Activated gamma-delta T cell treated with anti-CD3 and anti-CD28 coated beads, Interleukin-2, amount 50 U/mL, for 16 hours (primary cell): Measurements from ENCODE around the gene ADAMTS20.
"Not testable (repeated sequence)": the region's sequence is repeated elsewhere in the genome, so short reads cannot be mapped to it uniquely, and the experiment has no call there.

Experiments
- DNase-seq: peaks from one replicate; pipeline ENCODE4 v3.0.0-alpha.2; 2020; ENCODE audit warnings: low read depth

The ADAMTS20 gene

DNA sequence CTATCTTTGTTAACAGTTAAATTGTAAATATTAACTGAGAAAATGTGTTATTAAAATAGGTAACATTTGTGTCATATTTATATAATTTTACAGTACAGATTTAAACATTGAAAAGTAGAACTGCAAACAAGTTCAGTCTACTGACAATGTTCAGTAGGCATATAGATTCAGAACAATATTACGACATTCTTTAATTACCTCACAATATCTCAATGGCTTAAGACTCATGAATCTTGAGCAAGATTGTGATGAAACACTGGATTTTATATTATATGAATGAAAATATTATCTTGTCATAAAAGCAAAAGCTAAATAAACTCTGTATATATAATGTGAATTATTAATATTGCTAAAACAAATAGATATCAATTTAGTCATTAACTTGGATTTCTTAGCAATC is 194.9 kb downstream of the ADAMTS20 start:
- no peak for DNase-seq

- no peak for DNase-seq
Measured at GRCh38 chr12:43352001-43352400, 200.0 kb downstream of the ADAMTS20 start.

DNA sequence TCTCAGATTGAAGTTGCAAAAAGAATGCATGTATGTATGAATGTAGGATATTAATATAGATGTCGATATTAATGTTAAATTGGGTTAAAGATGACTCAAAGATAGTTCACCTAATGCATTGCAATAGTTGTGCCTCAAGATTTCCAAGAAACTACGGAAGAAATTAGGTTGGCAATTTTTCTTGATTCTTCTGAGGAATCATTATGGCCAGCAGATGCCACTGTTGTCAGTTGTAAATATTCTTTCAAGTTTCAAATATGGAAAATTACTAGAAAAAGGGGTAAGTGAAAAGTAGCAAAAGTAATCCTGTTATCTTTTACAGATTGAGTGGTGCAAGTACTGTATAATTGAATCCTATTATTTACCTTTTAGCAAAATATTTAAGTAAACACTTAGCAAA is 202.1 kb downstream of the ADAMTS20 start:
- DNase-seq = no peak

- no peak for DNase-seq
Measured at GRCh38 chr12:43348221-43348620, 203.8 kb downstream of the ADAMTS20 start.

GRCh38 chr12:43347026-43347425 is 205.0 kb downstream of the ADAMTS20 start:
- DNase-seq = no peak

DNA sequence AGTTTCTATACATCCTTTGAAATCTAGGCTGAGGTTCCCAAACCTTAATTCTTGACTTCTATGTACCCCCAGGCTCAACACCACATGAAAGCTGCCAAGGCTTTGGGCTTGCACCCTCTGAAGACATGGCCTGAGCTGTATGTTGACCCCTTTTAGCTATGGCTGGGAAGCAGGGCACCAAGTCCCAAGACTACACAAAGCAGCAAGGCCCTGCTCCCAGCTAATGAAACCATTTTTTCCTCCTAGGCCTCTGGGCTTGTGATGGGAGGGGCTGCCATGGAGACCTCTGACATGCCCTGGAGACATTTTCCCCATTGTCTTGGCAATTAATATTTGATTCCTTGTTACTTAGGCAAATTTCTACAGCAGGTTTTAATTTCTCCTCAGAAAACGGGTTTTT is 207.0 kb downstream of the ADAMTS20 start:
- DNase-seq = no peak

DNA sequence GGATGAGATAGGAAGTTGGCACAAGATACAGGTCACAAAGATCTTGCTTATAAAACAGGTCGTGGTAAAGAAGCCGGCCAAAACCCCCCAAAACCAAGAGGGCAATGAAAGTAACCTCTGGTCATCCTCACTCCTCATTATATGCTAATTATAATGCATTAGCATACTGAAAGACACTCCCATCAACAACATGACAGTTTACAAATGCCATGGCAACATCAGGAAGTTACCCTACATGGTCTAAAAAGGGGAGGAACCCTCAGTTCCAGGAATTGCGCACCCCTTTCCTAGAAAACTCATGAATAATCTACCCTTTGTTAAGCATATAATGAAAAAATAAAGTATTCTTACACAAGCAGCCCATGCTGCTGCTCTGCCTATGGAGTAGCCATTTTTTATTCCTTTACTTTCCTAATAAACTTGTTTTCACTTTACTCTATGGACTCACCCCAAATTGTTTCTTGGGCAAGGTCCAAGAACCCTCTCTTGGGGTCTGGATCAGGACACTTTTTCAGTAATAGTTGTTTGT is 210.2 kb downstream of the ADAMTS20 start:
- not testable (repeated sequence) for DNase-seq

- DNase-seq = no peak
Measured at GRCh38 chr12:43338848-43339526, 213.0 kb downstream of the ADAMTS20 start.

GRCh38 chr12:43337571-43338444 is 214.2 kb downstream of the ADAMTS20 start:
- DNase-seq = no peak

DNA sequence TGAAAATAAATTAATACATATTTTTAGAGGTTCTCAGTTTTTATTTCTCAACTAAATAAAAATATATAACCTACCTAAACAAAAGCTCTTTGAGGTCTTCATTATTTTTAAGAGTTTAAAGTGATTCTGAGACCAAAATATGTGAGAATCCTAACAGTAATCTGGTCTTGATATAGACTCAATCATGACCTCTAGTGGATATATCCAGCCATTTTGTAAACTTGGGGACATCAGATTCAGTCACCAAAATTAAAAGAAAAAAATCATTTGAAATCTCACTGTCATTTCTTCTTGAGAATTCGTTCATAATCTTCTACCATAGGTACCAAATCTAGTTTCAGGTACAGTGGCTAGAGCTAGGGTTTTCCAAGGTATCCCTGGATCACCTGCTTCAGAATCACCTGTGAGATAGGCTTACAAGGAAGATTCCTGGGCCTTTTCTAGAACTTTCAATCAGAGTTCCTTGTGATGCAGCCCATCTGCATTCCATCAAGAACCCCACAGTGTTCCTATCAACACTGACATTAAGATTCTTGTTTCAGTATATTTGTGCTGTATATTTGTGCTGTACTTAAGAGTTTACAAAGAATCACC is 214.9 kb downstream of the ADAMTS20 start:
- DNase-seq = no peak

GRCh38 chr12:43333644-43334043 is 218.4 kb downstream of the ADAMTS20 start:
- DNase-seq = no peak

GRCh38 chr12:43332977-43333640 is 218.9 kb downstream of the ADAMTS20 start:
- DNase-seq = no peak

GRCh38 chr12:43331935-43332334 is 220.1 kb downstream of the ADAMTS20 start:
- no peak for DNase-seq

GRCh38 chr12:43329375-43329774 is 222.6 kb downstream of the ADAMTS20 start:
- no peak for DNase-seq

GRCh38 chr12:43325786-43326185 is 226.2 kb downstream of the ADAMTS20 start:
- DNase-seq = no peak

GRCh38 chr12:43320281-43320680 is 231.7 kb downstream of the ADAMTS20 start:
- DNase-seq = no peak

DNA sequence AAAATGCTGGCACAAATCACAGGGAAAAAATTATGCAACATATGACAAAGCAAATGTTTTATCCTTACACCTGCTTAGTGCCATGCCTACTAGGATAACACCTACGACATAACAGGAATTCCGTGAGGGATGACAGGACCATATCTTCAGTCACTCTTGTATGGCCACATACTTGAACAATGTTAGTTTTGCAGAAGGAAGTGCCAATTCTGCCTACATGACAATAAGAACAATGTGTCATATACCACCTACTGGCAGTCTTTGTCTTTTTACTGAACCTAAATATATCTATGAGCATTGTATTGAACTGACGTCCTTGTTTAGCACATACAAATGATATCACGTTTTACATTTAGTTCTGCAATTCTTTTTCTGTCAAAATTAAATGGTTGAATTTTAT is 234.0 kb downstream of the ADAMTS20 start:
- DNase-seq = no peak

- DNase-seq = no peak
Measured at GRCh38 chr12:43317156-43317555, 234.8 kb downstream of the ADAMTS20 start.

DNA sequence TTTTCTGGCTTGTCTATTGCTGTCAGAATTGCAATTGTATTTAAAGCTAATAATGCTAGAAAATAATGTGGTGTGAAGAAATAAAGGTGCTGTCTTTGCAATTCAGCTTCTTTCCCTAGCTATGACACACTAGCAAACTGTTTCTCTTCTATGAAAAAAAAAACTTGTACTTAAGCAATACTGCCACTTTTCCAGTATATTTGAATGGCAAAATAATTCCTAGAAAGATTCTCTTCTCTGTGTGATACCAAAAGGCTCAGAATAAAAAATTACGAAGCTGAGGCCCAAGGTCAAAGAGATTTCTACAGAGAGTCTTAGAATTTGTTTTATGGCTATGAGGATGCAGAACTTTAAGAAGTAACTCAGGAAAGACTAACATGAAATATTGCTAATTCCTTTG is 235.5 kb downstream of the ADAMTS20 start:
- DNase-seq = no peak

DNA sequence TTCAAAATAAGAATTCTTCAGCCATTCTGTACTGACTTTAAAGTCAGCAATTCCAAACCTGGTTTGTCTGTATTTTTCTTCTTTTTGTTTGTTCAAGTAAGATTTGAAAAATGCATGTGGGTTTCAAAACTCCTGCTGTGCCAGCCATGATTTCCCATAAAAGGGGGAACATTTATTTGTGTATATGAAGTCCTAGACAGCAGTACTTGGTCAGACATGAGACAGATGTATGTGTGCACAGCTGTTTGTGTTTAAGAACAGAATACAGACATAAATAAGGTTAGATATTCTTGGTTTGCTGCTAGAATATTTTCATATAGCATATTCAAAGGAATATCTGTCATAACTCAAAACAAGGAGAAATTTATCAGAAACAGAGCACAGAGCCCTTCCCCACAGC is 236.0 kb downstream of the ADAMTS20 start:
- no peak for DNase-seq

DNA sequence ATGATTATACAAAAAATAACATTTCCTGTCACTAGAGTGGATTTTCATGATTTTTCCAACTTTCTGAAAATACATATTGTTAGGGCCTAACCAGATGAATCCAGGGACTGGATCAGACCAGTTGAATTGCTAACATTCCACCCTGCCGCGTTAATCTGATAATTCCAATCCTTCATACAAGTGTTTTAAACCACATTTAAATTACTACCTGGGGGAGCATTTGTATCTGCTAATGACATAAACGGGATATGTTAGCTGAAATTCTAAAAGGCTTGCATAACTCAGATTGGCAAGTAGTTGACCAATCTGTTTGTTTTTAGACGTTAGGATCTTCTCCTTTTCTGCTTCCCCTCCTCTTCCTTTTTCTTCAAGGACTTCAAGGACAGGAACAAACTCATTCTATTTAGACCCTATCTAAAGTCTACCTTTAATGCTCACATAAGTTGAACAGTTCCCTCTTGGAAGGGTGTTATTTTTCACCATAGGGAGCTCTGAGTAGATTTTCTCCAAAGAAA is 239.0 kb downstream of the ADAMTS20 start:
- DNase-seq = no peak

DNA sequence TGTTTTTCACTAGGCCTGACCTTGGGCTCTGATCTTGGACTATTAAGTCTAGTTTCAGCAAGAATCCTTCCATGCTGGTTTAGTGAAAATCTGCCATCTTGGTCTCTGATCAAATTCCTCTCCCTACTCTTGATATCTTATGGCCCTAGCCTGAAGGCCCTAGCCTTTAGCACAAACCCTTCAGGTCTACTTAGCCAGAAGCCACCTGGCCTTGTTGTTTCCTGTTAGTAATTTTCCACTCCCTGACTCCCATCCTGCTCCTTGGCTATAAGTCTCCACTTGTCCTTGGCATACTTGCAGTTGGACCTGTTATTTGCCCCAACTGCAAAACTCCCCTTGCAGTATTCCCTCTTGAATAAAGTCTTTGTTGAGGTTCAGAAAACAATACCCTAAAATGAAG is 241.4 kb downstream of the ADAMTS20 start:
- no peak for DNase-seq
